ENCODE data around the gene OR6S1.

OR6S1 gene, protein sequence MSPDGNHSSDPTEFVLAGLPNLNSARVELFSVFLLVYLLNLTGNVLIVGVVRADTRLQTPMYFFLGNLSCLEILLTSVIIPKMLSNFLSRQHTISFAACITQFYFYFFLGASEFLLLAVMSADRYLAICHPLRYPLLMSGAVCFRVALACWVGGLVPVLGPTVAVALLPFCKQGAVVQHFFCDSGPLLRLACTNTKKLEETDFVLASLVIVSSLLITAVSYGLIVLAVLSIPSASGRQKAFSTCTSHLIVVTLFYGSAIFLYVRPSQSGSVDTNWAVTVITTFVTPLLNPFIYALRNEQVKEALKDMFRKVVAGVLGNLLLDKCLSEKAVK

DNA sequence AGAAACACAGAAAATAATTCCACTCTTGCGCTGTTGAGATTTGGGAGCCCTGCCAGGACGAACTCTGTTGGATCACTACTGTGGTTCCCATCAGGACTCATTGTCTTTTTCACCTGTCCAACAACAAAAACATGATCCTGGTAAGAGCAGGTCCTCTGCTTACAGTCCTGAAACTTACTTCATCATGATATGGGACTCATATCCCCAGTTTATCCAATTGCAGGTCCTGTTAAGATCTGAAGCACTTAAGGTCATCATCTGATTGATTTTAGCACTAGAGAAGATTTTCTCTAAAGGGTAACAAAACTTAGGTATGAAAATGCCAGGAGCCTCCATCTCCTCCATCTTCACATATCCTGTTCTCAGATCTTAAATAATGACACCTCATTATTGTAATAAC, at the start of gene OR6S1:
Gene OR6S1, minus strand, starts transcription at position 101 of the 400 bp plus-strand sequence. Its CDS starts 0 bp downstream, at position 101.
- DNase-seq (ENCODE audit: low spot score): no peak
- FAIRE-seq: no peak

DNA sequence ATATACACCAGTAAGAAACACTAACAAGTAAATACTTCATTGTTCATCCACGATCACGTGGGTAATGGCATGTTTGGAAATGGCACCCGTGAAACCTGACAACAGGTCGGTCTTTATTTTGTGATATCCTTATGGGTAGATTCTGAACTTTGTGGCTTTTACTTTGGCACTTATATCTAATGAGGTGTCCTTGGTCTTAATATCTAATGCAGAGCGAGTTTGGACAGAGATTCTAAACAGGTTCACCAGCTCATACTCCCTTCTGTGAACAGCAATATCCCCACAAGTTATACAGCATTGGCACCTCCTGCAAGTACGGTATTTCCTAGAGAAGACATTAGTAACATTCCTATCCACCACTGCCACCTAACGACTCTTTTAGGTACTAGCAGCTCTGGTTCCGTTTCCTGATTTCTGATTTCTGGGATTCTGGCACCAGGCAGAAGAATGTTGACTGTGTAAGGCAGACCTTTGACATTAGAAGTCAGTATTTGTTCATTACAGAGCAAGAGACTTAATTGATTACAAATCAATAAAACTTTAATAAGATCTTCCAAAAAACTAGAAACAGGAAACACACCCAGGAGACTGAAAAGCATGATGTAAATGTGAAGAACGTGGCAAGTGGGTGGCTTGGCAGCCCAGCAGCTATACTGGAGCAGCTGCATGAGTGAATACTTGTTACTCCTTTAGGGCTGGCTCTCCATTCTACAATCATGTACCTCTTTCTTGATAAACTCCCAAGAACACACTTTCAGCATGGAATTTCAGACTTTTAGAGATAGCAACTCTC, 49.6 kb upstream of the OR6S1 start:
- no peak for FAIRE-seq
- DNase-seq (ENCODE audit: low spot score): peak; percentile 49

DNA sequence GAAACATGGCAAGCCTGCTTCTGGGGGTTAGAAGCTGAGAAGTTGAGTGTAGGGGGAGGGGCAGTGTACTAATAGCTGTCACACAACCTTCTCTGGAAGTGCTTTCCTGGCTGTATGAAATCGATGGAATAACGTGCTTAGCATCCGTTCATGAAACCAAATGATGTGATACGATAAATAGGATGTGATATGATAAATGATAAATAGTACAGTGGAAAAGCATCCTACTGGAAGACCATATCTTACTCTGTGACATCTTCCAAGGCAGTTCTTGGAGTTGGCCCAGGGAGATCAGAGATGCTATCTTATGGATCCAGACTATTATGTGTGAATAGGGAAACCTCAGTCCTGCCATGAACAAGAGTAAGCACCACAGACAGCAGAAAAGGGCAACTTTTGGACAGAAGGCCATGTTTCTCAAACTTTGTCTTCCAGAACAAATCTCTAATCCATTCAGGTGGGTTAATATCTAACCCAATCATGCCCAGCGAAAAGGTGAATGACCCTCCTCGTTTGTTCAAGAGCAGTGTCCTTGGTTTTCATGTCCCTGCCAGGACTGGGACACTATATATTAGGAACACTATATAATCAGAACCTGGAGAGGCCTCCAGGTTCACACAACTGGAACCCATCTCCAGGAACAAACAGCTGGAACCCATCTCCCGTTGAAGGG, 46.8 kb upstream of the OR6S1 start, which contains the start of gene ANG:
Gene ANG, plus strand, starts transcription at position 598 of the 673 bp plus-strand sequence. CDS start 4,801 bp downstream, outside the sequence.
- DNase-seq (ENCODE audit: low spot score) (no peak), FAIRE-seq (no peak)

DNA sequence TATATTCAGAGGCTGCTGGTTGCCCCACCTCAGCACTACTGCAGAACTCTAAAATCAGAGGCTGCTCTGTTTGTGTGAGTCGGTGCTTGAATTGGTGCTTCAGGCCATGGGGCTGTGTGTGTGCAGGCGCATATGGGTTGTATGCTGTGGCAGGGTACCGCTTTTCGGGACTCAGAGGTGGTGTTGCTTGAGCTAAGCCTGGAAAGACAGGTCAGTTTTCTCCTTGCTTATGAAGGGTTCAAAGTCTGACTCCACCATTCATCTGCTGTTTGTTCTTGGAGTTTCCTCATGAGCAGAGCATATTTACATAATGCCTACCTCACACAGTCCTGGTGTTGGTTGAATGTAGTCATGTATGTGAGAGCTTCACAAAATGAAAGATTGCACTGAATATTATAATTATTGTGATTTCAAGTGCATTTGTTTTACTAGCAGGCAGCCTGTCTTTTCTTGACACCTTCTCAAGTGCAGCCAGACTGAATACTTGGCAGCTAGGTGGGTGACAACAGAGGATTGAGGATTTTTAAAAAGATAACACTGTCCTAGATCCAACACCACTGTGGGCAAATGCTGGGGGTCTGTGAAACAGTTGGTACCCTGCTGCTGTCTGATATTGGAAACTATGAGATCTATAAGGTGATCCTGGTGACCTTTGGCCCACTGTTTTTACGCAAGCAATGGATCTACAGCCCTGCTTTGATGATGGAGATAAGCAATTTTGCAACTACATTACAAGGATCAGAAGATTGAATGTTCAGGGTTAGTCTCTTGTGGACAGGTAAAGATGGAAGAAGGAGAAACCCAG, 46.1 kb upstream of the OR6S1 start:
- DNase-seq (ENCODE audit: low spot score) (no peak), FAIRE-seq (no peak)

DNA sequence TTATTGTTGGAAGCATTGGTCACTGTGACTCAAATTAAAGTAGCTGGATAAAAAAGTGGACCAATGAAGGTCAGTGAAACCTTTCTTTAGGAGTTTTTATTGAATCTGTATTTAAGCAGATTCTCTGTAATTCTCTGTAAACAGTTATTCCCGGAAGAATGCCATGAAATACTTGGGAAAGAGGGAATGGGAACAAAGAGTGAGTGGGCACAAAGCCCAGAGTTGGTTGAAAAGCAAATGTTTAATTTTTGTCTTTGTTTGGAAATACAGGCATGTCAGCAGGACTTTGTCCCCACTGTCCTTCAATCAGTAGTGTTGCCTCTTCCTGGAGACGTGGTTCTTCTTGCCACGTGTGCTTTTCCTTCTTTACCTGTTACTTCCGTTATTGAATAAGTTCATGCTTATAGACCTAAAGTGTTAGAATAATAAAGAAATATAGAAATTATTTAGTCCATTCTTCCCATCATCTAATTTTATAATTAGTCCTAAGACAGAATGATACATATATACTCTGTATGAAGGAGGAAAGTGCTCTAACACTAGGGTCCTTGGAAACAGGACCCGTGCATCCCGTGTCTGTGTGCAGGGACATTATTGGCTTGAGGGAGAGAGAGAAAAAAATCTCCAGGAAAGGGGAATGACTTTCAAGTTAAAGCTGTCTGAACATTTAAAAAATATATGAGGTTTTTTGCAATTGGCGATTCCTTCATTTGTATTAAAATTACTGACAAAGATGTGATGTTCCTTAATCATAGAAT, 45.1 kb upstream of the OR6S1 start:
- FAIRE-seq: no peak
- no peak for DNase-seq (ENCODE audit: low spot score)

DNA sequence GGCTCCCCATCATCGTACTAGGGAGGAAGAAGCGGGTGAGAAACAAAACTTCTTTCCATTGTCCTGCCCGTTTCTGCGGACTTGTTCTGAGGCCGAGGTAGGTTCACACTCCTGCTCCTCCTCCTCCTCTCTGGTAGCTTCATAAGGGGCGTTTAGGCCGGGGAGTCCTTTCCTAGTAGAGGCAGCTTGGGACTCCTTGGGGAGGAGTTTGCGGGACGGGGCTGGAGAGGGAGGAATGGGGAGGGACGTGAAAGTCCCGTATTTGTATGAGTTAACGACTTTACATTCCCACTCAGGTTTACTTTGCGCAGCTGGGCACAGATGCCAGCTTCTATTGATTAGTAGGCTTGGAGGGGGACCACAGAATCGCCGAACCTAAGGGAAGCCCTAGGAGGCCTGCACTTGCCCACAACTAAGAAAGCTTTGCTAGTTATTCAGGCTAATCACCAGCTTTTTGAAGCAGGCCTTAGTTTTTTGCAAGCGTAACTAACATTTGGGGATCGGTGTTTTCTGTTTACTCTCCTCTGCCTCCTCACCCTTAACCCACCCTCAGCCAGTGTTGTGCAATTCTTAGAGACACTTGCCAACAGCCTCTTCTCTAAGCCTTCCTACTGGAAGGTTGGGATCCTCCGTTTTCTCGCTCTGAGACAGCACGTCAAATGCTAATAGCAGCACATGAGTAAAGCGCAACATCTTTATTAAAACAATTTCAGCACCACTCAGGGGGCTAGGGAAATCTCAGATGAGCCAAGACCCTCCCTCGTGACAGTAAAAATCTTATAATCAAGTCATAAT, 43.4 kb upstream of the OR6S1 start:
- DNase-seq (ENCODE audit: low spot score) (peak; percentile 10), FAIRE-seq (no peak)

DNA sequence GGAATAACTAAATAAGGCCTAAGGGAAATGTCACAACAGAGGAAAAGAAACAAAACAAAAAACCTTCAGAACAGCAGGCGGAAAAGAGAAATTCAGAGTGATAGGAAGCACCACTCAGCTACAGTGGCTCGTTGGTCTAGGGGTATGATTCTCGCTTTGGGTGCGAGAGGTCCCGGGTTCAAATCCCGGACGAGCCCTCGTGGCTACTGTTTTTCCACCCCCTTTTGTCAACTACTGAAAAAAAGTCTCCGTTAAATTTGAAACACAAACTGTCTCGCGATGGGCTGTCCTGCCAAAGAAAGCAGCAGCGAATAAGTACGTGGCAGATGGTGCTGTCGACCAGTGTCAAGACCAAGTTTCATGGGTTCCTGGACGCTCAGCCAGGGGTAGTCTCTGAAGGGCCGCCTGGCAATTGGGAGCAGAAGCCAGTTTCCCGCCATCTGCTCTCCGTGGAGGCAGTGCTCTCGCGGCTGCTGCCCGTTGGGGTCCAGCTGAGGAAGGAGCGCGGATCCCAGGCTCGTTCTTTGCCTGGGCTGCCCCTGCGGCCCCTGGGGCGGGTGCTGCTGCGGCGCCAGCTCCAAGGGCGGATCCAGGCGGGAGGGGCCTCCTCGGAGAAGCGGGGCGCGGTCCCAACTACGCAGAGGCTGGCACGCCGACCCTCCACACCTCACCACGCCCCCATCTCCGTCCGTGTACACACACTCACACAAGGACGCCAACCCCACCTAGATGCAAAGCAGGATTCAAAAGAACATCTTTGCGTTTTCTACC, 42.6 kb upstream of the OR6S1 start, which contains the start of gene RNASE4:
Gene RNASE4, plus strand, starts transcription at position 670 of the 771 bp plus-strand sequence. CDS start 14,812 bp downstream, outside the sequence.
- peak; percentile 88 for DNase-seq (ENCODE audit: low spot score)
- no peak for FAIRE-seq

DNA sequence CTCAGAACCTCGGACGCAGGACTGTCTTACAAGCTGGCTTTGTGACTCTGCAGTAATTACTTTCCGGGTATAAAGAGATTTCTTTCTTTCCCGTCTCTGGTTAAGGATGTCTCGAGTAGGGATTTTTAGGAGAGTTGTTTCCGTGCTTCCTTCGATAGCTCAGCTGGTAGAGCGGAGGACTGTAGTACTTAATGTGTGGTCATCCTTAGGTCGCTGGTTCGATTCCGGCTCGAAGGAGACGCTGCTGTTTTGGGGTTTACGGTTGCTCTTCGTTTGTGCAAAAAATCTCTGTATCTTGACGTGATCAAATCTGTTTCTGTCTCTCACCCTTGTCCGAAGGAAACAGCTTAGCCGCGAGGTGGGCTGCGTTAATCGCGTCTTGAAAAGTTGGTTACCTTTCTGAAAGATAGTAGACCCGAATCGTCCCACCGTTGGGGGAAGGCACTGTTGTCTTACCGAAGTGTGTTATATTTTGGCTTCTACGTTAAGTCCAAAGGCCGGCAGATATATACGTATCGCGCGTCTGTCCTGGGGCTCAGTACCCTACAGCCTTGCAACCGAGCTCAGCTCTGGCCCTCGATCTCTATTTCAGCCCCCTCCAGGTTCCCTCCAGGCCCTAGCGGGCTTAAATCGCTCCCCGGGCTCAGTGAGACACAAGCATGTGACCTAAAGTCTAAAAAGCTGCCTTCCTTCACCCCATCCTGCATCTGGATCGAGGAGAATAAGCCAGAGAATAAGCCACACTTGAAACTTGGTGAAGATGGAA, 41.8 kb upstream of the OR6S1 start:
- DNase-seq (ENCODE audit: low spot score): peak; percentile 89
- FAIRE-seq: no peak

DNA sequence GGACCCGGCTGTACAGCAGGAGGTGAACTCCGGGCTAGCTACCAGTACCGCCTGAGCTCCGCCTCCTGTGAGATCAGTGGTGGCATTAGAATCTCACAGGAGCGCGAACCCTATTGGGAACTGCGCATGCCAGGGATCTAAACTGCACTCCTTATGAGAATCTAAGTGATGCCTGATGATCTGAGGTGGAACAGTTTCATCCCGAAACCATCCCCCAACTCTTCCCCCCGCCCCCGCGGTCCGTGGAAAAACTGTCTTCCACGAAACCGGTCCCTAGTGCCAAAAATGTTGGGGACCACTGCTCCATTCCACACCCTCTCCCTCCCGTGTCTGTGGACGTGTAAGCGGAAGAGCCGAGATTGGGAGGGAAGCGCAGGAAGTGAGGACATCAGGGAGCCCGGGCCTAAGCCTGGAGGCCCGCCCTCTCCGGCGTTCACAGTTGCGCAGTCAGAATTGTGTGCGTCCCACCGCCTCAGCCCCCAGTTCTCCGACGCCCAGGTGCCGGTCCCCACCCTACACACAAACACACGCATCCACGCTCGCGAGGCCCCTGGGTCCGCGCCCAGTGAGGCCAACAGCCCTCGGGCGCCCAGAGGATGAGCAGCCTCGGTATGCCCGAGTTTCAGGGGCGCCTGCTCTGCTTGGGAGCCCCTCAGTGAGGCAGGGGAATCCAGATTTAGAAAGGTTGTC, 41.1 kb upstream of the OR6S1 start:
- DNase-seq (ENCODE audit: low spot score): peak; percentile 77
- FAIRE-seq: no peak

DNA sequence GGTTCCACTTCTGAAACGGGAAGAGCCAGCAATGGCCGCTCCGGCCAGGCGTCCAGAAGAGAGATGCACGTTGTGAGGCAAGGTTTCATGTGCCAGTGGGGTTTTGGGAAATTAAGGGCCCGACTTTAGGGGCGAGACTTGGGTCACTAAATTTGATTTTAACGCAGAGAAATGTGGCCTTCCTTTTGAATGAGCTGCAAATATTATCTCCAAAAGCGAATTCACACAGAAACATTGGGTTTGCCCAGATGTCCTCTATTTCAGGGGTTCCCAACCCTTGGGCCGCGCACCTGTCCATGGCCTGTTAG, 40.6 kb upstream of the OR6S1 start:
- DNase-seq (ENCODE audit: low spot score) (no peak), FAIRE-seq (no peak)

DNA sequence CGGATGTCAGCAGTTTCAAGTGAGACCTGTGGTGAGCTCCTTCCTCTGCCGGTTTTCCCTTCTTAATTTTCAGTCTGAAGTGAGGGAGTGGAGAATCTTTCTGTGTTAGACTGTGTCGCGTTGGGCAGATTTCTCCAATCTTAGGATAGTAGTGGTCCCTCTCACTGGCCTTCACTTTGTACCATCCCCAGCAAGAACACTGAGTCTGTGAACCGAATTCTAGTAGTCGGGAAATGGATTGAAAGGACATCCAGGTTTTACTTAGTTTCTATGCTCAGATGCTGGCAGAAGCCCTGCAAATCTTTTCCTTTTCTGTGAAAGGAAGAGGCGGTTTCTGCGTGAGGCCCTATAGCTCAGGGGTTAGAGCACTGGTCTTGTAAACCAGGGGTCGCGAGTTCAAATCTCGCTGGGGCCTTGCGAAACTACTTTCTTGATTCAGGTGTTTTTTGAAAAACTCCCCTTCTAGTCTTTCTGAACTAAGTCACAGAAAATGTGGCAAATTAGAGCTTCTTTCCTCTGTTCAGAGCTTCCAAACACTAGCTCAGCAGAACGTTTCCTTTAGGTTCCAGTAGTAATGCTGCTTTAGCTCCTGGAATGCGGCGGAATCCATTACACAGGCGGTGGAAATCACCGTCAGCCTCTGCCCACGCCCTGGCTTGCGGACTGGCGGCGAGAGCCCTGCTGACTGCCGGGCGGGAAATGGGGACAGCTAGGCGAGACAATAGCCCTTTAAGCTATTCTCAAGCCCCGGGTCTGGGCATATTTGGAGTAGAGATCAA, 40.0 kb upstream of the OR6S1 start:
- no peak for FAIRE-seq
- peak; percentile 75 for DNase-seq (ENCODE audit: low spot score)

DNA sequence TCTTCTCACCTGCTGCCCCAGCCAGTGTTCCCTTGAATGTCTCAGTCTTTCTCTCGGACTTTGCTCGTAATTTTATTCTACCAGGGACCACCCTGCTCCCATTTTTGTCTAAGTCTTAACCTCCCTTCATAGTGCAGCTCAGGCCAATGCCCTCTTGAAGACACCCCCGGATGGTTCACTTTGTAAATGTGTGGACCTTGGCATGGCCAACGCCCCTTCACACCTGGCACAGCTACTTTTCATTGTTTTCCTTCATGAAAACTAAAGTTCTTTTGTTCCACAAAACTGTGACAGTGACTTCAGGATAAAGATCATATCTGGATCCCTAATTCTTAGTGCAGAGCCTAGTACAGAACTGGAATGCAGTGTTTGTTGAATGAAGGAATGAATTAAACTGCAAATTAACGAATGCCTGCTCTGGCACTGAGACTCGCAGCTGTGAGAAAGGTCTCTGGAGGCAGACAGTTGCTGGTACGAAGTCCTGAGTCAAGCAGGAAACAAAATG, 39.4 kb upstream of the OR6S1 start:
- FAIRE-seq (no peak), DNase-seq (ENCODE audit: low spot score) (no peak)

DNA sequence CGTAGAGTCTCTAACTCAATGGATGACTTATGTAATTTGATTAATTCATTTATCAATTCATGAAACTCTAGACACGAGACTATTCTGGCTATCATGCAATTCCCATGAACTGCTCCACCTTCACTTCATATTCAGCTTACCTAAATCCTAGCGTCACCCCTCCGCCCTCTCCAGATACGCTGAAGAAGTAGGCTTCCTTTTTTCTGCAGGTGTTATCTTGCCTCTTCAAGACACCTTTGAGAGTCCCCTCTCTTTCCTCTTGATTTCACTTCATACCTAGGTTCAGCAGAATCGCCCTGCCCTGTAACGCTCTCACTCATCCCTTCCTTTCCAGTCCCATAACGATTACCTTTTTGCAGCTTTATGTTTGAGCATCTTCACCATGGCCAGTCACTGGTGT, 38.9 kb upstream of the OR6S1 start:
- FAIRE-seq (no peak), DNase-seq (ENCODE audit: low spot score) (no peak)

DNA sequence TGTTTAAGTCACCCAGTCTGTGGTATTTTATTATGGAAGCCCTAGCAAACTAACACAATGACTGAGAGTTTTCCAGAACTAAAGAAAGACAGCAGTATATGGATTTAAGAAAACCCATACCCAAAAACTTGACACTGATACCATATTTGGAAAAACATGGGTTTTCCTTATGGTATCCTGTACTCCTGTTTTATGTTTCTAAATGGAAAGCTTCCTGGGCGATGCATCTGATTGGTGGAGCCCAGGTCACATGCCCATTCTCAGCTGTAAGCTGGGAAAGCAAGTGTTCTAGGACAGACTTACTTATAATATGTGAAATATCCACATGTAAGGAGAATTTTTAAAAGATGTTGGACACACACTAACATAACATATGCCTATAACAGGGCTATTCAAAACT, 38.4 kb upstream of the OR6S1 start:
- no peak for FAIRE-seq
- DNase-seq (ENCODE audit: low spot score): no peak

DNA sequence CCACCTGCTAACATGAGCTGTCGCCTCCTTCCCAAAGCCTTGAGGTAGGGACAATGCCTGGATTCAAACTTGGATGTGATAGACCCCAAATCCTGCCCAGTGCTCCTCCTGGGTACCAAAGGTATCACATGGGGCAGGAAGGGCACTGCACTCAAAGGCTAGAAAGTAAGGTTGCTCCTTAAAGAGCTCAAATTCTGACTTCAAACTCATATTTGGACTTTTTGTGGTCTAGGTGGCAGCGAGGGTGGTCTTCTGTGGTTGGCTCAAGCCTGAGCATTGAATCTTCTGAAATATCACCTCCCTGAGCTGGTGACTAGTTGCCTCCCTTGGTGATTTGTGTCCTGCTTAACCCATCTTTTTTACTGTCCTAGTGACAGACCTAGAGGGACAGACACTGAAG, 34.6 kb upstream of the OR6S1 start:
- DNase-seq (ENCODE audit: low spot score): no peak
- no peak for FAIRE-seq

DNA sequence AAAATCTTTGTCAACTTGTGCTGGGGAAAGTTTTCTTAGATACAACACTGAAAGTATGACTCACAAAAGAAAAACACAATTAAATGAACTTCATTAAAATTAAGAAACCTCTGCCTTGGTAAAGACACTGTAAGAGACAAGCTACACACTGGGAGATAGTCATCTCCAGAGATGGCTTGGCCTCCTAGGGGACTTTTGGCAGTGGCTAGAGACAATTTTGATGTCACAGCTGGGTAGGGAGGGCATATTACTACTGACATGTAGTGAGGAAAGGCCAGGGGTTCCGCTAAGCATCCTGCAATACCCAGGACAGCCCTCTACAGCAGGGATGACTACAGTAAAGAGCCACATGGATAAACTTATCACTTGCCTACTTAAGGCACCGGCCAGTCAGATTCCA, 34.2 kb upstream of the OR6S1 start:
- no peak for DNase-seq (ENCODE audit: low spot score)

More for the DNA sequence above, 34.2 kb upstream of the OR6S1 start:
- no peak for FAIRE-seq

Measured in RCC 7860 (cell line).